Stimulated activated CD8-positive, alpha-beta memory T cell treated with anti-CD3 and anti-CD28 coated beads, Interleukin-4, amount 100 ng/mL, for 48 hours (primary cell): Measurements from ENCODE around the gene UQCRQ.

Source experiments
- DNase-seq: peaks from one replicate; pipeline ENCODE4 v3.0.0-alpha.2; 2020

The UQCRQ gene

GRCh38 chr5:132871459-132872284 lies 5.2 kb downstream of the UQCRQ start:
- DNase-seq = no peak

GRCh38 chr5:132872788-132873118 lies 6.3 kb downstream of the UQCRQ start:
- DNase-seq = no peak

- no peak for DNase-seq
These were observed 6.9 kb downstream of the UQCRQ start, which contains the start of gene LEAP2 for GRCh38 chr5:132873119-132873929. LEAP2 (plus strand) TSS chr5:132873668; CDS start chr5:132873695, 27 bp downstream.

- no peak for DNase-seq
These were observed 7.5 kb downstream of the UQCRQ start for GRCh38 chr5:132873930-132874271.

GRCh38 chr5:132876020-132876759 lies 9.7 kb downstream of the UQCRQ start:
- no peak for DNase-seq

GRCh38 chr5:132877466-132877865 lies 11.0 kb downstream of the UQCRQ start:
- DNase-seq = no peak

- no peak for DNase-seq
These were observed 11.5 kb downstream of the UQCRQ start for GRCh38 chr5:132877938-132878337.

GRCh38 chr5:132883261-132883834 lies 16.9 kb downstream of the UQCRQ start:
- DNase-seq = no peak

- no peak for DNase-seq
These were observed 18.1 kb downstream of the UQCRQ start for GRCh38 chr5:132884548-132884947.

GRCh38 chr5:132886064-132886823 lies 19.8 kb downstream of the UQCRQ start:
- DNase-seq = no peak

- DNase-seq = no peak
These were observed 20.8 kb downstream of the UQCRQ start for GRCh38 chr5:132887283-132887682.

- DNase-seq = no peak
These were observed 23.1 kb downstream of the UQCRQ start for GRCh38 chr5:132889501-132889900.

- DNase-seq = no peak
These were observed 24.4 kb downstream of the UQCRQ start for GRCh38 chr5:132890817-132891216.

GRCh38 chr5:132895719-132896305 lies 29.4 kb downstream of the UQCRQ start:
- DNase-seq = no peak

GRCh38 chr5:132896685-132897084 lies 30.2 kb downstream of the UQCRQ start:
- DNase-seq = no peak

- DNase-seq = no peak
These were observed 31.7 kb downstream of the UQCRQ start for GRCh38 chr5:132898094-132898493.

- DNase-seq = no peak
These were observed 34.6 kb downstream of the UQCRQ start for GRCh38 chr5:132901036-132901435.

GRCh38 chr5:132901730-132902129 lies 35.3 kb downstream of the UQCRQ start:
- DNase-seq = no peak

- DNase-seq = no peak
These were observed 39.5 kb downstream of the UQCRQ start for GRCh38 chr5:132905938-132906337.

- no peak for DNase-seq
These were observed 40.7 kb downstream of the UQCRQ start for GRCh38 chr5:132907161-132907560.

- DNase-seq = no peak
These were observed 43.3 kb downstream of the UQCRQ start for GRCh38 chr5:132909702-132910101.

- no peak for DNase-seq
These were observed 49.2 kb downstream of the UQCRQ start for GRCh38 chr5:132915681-132916080.
